HS-27A (cell line): Measurements from ENCODE around the gene OSBPL5.

Experiments used
- DNase-seq: peaks from one replicate; pipeline ENCODE4 v3.0.0-alpha.2; 2012; ENCODE audit warnings: low read depth, missing footprints

OSBPL5 gene

DNA sequence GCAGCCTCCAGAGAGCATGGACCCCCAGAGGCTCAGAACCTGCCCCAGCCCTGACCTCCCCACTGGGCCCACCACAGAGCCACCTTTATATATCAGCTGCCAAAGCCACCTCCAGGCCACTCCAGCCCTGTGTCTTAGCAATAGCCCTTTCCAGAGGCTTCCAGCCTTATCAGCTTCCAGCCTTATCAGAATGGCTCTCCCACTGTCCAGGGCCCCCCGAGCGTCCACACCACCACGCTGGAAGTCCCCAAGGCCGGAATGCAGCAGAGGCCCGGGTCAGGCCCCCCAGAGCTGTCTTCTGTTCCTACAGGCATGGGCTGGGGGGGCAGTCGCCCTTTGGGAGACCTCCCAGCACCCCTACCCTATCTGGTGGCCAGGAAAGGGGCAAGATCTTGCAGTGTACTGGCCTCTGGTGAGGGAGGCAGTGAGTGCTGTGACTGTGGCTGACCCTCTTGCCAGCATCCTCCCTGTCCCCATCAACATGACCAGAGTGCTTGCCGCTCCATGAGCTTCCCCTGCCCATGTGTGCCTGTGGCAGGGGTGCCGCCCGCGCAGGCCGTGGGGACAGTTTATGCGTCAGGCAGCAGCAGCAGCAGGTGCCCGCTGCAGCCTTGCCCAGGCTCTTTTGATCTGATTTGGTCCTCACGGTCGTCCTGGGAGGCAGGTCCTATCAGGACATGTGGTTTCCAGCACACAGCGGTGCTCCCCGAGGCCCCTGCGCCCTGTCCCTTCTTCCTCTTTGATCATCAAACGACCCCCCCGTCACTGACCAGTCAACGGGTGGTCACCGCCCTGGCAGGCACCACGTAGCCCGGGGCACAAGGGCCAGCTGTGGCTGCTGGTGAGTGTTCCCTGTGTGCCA is 15.9 kb downstream of the OSBPL5 start:
- no peak for DNase-seq

DNA sequence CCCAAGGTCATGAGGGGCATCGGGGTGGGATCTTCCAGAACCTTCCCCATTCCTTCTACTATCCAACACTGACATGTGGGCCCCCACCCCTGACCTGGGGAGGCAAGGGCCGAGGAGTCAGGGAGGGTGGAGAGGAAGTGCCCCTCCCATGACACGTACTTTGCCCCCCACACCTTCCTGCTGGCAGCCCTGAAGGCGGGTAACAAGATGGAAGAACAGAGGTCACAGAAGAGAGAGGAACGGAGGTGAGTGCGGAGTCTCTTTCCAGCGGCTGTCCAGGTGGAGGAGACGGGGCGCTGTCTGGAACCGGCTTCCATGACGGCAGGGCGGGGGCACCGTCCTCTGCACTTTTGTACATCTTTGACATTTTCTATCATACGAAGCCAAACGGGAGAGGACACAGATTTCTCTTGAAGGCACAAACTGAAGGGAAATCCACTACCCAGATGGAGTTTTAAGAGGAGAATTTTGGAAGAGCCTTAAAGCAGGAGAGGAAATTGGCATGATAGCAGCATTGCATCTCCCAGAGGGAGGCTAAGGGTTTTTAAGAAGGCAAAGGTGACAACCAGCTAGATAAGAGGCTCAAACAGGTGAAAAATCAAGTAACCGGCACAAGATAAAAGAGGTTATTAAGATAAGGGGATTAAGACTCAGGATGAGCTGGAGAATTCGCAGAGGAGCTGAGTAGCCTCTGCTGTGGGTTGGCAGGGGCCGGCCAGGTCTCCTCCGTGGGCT is 16.7 kb downstream of the OSBPL5 start:
- no peak for DNase-seq

DNA sequence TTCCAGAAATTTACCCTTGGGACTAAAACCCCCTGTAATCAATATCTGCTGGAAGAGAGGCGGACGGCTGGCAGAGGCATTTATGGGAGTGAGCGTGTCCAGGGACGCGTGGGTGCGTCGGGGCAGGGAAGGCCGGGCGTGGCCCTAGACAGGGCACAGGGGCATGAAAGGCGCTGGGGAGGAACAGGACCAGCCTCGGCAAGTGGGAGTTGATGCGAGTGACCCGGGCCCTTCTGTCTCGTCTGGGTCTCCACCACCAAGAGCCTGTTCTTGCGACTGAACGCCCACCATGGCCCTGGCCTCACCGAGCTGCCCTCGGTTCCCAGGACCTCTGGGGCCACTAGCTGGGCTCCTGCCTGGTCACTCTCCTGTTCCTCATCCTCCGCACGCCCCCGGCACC is 17.5 kb downstream of the OSBPL5 start:
- no peak for DNase-seq

DNA sequence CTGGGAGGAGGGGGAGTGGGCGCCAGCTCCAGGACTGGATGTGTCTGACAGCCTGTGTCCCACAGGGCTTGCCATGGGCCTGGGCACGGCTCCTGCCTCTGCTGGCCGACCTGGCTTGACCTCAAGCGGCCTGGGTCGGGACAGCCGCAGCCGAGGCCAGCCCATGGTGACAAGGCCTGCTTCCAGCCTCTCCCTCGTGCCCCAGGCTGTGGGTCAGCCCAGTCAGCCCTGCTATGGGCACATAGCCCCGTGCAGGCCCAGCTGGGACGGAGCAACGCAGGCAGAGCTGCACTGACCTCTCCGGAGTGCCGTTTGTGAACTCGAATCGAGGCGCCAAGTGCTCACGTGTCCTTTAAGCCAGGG is 17.9 kb downstream of the OSBPL5 start:
- DNase-seq: no peak

DNA sequence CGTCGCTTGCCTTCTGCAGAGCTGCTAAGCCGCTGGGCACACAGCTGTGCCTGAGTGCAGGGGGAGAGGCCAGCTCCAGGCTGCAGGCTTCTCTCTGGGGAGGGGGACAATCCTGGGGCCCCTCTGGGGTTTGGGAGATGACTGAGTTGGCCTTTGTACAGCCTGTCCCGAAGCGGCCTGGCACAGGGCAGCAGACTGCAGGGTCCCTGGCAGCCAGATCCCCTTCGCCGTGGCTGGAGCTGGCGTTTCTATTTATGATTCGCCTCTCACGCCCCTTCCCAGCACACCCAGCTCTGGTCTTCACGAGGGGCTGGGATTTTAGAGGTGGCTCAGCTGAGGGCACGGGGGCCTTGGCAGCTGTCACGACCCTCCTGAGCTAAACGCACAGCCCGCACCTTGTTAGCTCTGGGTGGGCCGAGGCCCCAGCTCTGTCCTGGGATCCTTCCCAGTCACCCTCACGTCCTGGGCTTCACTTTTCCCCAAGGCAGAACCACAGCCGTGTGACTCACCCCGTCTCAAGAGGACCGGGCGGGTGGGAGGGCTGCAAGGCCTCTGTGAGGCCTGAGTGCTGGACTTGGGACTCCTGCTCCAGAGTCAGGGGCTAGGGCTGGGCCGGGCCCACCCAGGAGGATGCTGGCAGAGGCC is 18.4 kb downstream of the OSBPL5 start:
- DNase-seq: no peak

DNA sequence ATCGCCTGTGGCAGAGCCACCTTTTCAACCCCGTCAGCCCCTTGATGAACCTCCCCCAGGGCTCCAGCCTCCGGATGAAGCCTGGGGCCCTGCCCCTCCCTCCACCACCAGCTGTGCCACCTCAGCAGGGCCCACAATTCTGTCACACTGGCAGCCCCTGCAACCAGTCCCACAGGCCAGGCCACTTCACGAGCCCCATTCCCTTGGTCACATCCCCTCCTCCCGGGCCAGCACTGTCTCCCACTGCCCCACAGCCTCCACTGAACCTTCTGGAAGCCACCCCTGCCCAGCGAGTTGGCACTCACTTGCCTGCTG is 19.9 kb downstream of the OSBPL5 start:
- no peak for DNase-seq

DNA sequence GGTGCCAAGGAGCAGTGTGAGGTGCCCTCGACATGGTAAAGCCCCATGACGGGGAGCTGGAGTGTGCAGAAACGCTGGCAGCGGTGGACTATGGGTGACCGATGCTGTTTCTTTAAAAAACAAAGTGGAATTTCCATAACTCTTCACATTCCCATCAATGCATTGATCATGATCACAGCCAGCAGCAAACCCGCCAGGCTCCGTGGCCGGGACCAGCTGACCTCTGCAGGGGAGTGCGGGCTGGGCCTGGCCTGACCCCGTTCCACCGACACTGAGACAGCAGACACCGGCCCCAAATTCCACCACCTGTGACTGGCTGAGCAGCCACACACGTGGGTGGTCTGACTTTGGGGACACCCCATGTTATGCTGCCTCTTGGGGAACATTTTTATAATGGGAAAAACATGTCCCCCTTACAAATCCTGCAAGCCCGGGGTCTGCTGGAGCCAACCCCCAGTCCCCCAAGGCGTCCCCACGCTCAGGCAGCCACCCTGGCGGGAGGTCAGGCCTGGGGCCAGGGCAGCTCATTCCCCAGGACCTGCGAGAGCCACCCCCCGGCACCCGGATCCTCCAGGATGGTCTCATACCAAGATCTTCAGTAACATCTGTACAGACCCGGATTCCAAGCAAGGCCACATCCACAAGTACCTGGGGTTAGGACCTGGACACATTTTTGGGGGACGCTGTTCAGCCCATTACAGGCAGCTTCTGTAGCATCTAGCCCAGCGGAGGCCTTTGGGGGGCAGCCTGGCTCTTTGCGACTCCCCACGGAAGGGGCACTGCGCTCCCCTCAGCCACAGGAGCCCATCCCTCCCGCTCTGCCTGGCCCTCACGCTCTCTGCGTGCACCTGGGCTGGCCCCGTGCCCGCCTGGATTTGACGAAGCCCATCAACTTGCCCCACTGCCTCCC is 20.6 kb downstream of the OSBPL5 start:
- DNase-seq: no peak

DNA sequence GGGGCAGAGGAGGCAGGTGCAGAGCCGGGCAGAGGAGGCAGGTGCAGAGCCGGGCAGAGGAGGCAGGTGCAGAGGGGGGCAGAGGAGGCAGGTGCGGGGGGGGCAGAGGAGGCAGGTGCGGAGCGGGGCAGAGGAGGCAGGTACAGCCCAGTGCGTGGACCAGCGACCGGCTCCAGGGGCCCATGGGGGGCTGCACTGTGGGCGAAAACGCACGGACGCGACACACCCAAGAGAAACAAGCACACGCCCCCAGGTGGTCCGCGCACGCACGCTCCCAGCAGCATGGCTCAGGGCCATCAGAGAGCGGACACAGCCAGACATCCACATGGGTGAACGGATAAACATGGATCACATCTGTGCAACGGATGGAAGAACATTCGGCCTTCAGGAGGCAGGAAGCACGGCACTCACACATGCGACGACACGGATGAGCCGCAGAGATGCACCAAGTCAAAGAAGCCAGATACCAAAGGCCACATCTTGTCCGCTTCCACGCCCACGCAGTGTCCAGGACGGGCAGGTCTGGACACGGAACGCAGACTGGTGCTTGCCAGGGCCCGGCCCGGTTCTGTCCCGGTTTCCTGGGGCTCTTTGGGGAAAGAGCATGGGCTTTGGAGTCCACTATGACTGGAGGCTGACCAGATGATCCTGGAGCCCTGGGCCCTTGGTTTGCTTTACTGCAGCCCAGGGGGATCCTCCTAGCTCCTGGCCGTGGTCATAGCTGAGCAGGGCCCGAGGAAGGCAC is 21.8 kb downstream of the OSBPL5 start:
- DNase-seq: no peak

DNA sequence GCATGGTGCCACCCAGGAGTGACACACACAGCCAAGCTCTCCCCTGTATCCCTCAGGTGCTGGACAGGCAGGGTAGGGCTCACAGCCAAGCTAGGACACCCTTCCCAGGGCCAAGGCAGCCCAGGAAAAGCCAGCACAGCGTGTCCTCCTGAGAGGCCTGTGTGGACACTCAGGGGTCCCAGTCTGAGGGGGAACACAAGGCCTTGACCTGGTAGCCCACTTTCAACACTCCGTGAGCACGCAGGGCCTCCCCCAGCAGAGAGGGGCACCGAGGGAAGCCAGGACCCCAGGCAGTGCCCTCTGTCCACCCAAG is 24.9 kb downstream of the OSBPL5 start:
- DNase-seq: no peak

DNA sequence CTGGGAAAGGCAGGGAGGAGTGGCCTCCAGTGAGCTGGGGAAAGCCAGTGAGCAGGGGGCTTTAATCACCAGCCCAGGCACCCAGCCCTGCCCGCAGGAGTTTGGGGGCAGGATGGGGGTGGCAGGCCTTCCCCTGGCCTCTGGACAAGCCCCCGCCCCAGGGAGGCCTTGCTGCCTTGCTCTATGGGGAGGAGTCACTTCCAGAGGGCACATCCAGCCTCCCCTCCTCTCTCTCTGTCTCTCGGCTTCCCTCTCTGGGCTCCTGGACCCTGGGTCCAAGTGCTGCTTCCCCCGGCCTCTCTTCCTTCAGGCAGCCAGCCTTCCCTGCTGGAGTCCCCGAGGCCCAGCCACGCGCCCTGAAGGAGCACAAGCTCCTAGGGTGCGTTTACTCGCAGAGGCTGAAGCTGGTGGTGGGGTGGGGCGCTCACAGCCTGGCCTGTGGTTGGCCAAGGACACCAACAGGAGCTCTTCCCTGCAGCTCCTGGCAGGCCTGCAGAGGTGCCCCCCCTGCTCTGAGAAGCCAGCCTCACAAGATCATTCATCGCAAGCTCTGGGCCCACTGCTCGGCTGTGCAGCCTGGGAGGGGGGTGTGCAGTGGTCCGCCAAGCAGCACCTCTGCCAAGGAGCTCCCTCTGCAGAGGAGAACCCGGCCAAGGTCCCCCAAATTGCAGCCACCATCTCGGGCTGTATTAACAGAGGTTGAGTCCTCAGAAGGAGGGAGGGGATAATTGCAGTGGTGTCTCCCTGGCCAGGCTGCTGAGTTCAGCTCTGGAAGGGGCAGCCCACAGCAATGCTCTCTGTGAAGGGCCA is 25.4 kb downstream of the OSBPL5 start:
- DNase-seq: no peak

DNA sequence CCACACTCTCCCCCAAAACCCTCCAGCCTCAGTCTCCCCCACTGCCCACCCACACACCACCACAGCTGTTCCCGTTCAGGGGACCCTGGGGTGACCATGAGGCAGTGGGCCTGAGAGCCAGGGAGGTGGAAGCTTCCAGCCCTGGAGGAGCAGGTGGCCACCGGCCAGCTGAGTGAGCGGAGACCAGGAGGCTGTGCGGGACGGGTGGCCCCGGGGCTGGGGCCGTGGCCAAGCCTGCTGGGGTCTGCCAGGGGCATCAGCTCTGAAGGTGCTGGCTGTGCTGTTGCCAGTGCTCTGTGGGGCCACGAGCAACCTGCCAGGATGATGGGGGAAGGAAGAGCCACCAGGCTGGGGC is 26.0 kb downstream of the OSBPL5 start:
- DNase-seq: no peak

DNA sequence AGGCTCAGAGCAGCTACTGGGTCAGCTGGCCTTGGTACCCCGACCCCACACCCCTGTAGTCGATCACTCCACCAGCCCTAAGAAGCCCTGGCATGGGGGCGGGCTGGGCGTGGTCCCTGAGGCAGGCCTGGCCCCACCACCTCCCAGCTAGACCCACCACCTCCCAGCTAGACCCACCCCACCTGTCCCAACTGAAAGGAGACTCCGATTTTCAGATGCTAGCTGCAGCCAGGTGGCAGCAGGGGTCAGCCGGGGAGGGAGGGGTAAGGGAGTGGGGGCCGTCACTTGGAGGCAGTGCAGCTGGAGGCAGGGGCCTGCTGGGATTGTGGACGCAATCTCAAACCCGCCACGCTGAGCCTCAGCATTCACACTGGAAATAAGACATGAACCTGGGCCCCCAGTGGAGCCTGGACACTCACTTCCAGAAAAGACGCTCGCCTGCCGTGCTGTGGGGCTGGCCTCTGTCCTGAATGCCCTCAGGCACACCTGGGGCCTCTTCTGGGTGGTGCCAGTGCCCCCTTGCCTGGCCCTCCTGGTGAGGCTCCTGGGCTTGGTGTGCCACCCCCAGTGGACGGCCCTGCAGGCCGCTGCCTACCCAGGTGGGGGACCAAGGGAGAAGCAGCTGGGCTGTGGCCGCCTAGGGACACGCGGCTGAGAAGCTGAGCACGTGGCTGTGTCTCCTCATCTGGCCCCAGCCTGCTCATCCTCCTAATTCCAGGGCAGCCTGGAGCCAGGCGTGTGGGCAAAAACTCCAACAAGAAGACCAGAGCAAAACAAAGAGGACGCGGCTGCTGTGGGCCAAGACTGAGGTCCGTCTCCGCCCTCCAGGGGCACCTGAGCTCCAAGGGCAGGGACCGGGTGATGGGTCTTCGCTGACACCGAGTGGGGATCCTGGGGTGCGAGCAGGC is 26.7 kb downstream of the OSBPL5 start:
- DNase-seq: no peak

DNA sequence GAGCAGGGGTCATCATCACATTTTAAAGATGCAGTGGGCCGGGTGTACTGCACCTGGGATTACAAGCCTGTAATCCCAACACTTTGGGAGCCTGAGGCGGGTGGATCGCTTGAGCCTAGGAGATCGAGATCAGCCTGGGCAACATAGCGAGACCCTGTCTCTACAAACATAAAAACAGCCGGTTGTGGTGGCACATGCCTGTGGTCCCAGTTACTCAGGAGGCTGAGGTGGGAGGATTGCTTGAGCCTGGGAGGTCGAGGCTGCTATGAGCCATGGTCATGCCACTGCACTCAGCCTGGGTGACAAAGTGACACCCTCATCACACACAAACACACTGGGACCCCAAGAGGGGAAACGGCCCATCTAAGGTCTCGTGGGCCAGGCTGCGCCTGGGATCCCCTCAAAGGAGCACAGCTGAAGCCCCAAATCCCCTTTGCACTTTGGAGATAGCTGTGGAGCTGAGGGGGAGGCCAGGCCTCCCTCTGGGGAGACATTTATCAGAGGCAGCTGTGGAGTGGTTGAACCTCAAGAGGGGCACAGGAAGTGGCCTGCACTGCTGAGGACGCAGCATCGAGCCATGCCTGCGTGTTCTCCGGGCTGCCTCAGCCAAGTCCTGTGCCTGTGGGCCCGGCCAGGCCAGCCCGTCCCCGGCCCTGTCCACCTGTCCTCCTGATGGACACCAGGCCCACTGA is 27.5 kb downstream of the OSBPL5 start:
- no peak for DNase-seq

DNA sequence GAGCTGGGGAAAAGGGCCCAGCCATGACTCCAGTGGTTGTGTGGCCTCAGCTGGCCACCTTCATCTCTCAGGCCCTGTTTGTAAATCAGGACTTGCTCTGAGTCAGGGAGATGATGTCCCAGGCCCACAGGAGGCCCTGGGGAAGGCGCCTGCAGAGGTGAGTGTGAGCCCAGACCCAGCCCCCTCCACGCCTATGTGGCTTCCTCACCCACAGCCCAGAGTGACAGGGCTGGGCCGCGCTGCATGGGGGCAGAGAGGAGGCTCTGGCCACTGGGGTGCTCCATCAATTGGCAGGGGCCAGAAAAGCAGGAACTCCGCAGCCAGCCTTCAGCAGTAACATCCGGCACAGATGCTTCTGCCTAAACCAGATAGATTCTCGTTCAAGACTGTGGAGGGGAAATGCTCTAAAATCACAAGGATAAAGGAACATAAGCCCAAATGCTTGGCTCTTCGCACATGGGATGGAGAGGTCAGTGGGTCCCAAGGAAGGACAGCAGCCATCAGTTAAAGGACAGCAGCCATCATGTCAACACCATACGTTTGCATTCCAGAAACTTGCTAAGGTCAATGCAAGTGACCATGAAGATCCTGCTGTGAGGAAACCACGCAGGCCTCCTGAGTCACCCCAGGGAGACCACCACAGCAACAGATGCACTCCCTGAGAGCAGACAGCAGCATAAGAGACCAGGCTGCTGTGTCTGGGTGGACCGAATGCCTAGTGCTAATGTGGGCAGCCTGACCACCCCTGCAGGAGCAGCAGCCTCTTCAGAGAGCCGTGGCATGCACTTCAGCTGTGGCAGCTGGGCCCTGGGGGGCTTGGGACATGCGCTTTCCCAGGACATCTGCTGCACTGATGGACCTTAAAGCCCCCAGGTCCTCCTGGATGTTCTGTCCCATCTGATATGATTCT is 28.3 kb downstream of the OSBPL5 start:
- DNase-seq: no peak

DNA sequence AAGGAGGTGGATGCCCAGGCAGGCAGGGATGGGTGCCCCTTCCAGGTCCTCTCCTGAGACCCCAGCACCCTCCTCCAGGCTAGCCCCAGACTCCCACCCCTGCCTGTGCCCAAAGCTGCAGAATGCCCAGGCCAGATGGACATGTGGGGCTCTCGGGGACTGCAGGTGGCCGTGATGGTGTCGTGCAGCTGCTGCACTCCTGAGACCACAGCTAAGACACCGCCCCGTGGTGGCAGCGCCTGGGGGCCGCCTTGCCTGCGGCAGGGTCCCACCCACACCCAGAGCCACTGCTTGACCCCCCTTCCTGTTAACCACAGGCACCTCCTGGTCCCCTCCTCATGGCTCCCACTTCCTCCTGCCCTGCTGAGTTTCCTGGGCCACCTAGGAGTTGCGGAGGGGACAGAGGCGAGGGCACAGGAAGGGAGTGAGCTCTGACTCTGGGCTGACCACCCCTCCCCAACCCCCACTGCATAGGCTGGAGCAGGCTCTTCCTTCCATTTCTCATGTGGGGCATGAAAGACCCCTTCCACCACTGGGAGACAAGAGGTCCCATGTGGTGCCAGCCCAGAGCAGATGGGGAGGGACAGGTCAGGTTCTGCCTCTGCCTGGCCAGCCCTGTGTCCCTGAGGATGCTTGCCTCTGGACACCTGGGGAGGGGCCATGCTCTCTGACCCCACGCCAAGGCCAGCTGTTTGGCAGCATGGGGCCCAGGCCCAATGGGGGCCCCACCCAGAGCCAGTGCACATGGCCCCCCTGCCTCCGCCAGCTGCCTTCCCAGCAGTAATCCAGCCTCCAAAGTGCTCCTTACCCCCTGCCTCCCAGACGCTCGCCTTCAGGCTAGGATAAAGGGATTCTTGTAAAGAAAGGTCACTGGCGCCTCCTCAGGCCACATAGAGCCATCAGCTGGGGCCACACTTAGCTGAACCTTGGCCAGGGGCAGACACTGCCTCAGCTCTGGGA is 29.3 kb downstream of the OSBPL5 start:
- no peak for DNase-seq

DNA sequence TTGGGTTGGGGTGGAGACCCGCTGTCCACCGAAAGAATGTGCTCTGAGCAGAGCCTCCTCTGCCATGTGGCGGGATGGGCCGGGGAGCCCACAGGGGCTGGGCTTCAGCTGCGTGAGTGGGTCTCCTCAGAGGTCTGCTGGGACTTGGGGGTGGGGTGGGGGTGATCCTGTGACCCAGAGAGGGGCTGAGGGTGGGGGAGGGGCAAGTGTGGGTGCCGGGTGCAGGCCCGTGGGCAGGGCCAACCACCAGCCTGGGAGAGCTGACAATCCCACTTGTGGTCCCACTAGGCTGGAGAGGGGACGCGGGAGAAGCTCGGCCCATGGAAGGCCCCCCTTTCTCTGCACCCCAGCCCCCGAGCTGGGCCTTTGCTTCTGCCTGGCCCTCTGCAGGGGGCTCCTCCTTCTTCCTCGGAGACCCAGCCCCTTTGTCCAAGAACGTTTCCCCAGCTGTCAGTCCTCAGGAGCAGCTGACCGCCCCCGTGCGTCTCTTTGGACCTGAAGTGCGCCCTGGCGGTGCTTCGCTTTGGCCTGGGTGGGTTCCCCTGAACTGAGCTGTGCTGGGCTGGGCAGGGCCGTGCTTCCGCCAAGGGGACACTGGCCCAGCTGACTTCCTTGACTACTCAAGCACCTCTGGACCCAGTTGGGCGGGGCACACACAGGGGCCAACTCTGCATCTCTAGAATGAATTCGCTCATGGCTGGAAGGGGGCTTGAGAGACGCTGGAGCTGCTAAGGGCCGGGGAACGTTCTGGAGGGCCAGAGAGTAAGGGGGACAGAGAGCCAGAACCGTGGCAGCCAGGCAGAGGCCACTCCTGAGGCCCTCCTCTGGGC is 30.2 kb downstream of the OSBPL5 start:
- DNase-seq: no peak
